HL-60 (cell line): ENCODE measurements around the gene TNIK.

ENCODE experiments used
- DNase-seq, 2 experiments: peaks; one replicate each; pipeline ENCODE4 v3.0.0-alpha.2; 2010 to 2020; ENCODE audit warnings: low read depth in 1 of 2, low spot score in 1 of 2
- H3K27ac ChIP-seq: fragments of 250-450 bp; sonication (Bioruptor Pico); replicated peaks from 2 replicates; pipeline ENCODE4 v1.5.1; 2020; ENCODE audit warnings: mild to moderate bottlenecking, moderate library complexity
- H3K27me3 ChIP-seq: fragments of 250-450 bp; sonication (Bioruptor Pico); 2 replicates; pipeline ENCODE4 v1.5.1; 2021; ENCODE audit warnings: mild to moderate bottlenecking, moderate library complexity; ENCODE audit not compliant: insufficient read depth, poor library complexity, severe bottlenecking
- H3K4me3 ChIP-seq: replicated peaks from 2 replicates; pipeline ENCODE4 v1.5.1; 2011; ENCODE audit warnings: mild to moderate bottlenecking, control low read depth, low read length; ENCODE audit not compliant: insufficient read depth
- GABPA ChIP-seq: IDR thresholded peaks from 2 replicates; pipeline ENCODE4 v1.6.1; 2012; ENCODE audit warnings: low read depth
- POLR2AphosphoS5 ChIP-seq: IDR thresholded peaks from 2 replicates; pipeline ENCODE4 v1.6.1; 2012; ENCODE audit warnings: low read depth
- SPI1 ChIP-seq: IDR thresholded peaks from 2 replicates; pipeline ENCODE4 v1.6.1; 2012; ENCODE audit warnings: low read depth, mild to moderate bottlenecking, borderline replicate concordance
- TF ChIP-seq, protein P1 (sequence below): IDR thresholded peaks from one replicate; pipeline ENCODE4 v1.5.1; 2011; ENCODE audit warnings: low read length, control low read depth, inconsistent platforms; ENCODE audit not compliant: insufficient read depth
- TF ChIP-seq, protein P2 (sequence below): IDR thresholded peaks from 2 replicates; pipeline ENCODE4 v1.6.1; 2012; ENCODE audit warnings: low read depth; ENCODE audit not compliant: insufficient replicate concordance

Gene TNIK

DNA sequence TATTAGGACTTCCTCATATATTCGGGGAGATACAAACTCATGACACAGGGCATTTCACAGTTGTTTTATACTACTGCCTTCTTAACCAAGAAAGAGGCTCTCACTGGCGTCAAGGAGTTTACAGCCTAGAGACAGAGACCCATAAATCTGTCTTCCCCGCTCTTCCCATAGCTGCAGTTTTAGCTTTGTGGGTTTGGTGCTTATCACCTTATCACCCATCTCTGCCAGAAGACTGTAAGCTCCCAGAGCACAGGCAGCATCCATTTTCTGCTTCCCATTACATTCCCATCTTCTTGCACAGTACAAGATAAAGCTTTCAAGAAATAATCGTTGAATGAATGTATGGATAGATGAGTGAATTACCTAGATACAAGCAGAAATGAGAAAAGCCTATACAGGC is 144.3 kb downstream of the TNIK start:
- TF ChIP-seq GABPA (no peak), SPI1 (no peak), POLR2AphosphoS5 (no peak)
- TF ChIP-seq, protein P1, sequence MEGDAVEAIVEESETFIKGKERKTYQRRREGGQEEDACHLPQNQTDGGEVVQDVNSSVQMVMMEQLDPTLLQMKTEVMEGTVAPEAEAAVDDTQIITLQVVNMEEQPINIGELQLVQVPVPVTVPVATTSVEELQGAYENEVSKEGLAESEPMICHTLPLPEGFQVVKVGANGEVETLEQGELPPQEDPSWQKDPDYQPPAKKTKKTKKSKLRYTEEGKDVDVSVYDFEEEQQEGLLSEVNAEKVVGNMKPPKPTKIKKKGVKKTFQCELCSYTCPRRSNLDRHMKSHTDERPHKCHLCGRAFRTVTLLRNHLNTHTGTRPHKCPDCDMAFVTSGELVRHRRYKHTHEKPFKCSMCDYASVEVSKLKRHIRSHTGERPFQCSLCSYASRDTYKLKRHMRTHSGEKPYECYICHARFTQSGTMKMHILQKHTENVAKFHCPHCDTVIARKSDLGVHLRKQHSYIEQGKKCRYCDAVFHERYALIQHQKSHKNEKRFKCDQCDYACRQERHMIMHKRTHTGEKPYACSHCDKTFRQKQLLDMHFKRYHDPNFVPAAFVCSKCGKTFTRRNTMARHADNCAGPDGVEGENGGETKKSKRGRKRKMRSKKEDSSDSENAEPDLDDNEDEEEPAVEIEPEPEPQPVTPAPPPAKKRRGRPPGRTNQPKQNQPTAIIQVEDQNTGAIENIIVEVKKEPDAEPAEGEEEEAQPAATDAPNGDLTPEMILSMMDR = no peak
- TF ChIP-seq, protein P2, sequence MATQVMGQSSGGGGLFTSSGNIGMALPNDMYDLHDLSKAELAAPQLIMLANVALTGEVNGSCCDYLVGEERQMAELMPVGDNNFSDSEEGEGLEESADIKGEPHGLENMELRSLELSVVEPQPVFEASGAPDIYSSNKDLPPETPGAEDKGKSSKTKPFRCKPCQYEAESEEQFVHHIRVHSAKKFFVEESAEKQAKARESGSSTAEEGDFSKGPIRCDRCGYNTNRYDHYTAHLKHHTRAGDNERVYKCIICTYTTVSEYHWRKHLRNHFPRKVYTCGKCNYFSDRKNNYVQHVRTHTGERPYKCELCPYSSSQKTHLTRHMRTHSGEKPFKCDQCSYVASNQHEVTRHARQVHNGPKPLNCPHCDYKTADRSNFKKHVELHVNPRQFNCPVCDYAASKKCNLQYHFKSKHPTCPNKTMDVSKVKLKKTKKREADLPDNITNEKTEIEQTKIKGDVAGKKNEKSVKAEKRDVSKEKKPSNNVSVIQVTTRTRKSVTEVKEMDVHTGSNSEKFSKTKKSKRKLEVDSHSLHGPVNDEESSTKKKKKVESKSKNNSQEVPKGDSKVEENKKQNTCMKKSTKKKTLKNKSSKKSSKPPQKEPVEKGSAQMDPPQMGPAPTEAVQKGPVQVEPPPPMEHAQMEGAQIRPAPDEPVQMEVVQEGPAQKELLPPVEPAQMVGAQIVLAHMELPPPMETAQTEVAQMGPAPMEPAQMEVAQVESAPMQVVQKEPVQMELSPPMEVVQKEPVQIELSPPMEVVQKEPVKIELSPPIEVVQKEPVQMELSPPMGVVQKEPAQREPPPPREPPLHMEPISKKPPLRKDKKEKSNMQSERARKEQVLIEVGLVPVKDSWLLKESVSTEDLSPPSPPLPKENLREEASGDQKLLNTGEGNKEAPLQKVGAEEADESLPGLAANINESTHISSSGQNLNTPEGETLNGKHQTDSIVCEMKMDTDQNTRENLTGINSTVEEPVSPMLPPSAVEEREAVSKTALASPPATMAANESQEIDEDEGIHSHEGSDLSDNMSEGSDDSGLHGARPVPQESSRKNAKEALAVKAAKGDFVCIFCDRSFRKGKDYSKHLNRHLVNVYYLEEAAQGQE = no peak
- Histone ChIP-seq H3K4me3 (no peak overlapping the region), H3K27ac (no peak overlapping the region), H3K27me3 (no peaks in the 10 kb centered on the region)
- no peak for DNase-seq

DNA sequence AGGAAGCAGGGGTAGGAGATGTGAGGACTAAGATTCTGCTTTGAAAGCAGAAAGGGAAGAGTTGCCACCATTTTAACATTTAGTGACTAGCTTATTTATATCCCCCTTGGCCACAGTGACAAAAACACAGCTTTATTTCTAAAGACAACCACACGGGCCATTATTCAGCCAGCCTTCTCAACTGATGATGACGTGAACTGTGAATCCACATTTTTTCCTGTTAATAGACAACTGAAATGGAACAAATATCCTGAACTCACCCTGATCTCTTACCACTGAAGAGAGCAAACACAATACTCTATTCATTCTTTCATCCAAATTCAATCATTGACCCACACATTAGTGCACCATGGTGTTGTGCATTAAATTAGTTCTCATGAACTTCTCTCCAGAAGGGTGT is 145.1 kb downstream of the TNIK start:
- Histone ChIP-seq H3K4me3 (no peak overlapping the region), H3K27me3 (no peaks in the 10 kb centered on the region), H3K27ac (no peak overlapping the region)
- DNase-seq = no peak
- TF ChIP-seq, protein P2 = no peak
- TF ChIP-seq GABPA (no peak), SPI1 (no peak), POLR2AphosphoS5 (no peak)
- TF ChIP-seq, protein P1 = no peak

- Histone ChIP-seq H3K27ac (no peak overlapping the region), H3K27me3 (no peaks in the 10 kb centered on the region), H3K4me3 (no peak overlapping the region)
- no peak for DNase-seq
- no peak for TF ChIP-seq SPI1
- TF ChIP-seq, protein P2 = no peak
- no peak for TF ChIP-seq POLR2AphosphoS5
- TF ChIP-seq, protein P1 = no peak
- TF ChIP-seq GABPA = no peak
Measured at GRCh38 chr3:171314341-171314740, 145.9 kb downstream of the TNIK start.
